Amygdala (tissue), 56 donors: Measurements from ENCODE around the gene SDF2L1.
"Not testable (repeated sequence)": the region's sequence is repeated elsewhere in the genome, so short reads cannot be mapped to it uniquely, and the experiment has no call there.

Experiments used
- DNase-seq, 56 donors: peaks; one replicate each; lab custom pipeline; 2025; lab: John Stamatoyannopoulos, UW

The SDF2L1 gene

GRCh38 chr22:21657360-21658032 is 15.4 kb downstream of the SDF2L1 start:
- peak in 20 of 56 donors; percentile 6 to 56 (median 22) for DNase-seq

- DNase-seq, result no peak
Measured at GRCh38 chr22:21659864-21660525, 17.9 kb downstream of the SDF2L1 start.

GRCh38 chr22:21660904-21661303 is 18.8 kb downstream of the SDF2L1 start:
- no peak for DNase-seq

DNA sequence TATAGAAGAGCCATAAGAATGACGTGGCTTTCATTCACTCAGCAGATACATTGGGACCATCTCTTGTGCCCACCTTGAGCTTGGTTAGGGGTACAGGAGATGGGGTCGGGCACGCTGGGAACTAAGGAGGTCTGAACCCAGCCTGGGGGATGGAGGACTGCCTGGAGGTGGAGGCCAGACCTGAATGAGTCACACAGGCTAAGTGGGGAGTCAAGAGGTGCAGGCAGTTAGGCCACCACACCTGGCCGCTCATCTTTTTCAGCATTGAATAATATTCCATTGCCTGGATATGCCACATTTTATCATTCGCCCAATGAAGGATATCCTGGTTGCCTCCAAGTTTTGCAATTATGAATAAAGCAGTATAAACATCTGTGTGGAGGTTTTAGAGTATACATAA is 19.9 kb downstream of the SDF2L1 start:
- no peak for DNase-seq

GRCh38 chr22:21663738-21664137 is 21.6 kb downstream of the SDF2L1 start:
- no peak for DNase-seq

DNA sequence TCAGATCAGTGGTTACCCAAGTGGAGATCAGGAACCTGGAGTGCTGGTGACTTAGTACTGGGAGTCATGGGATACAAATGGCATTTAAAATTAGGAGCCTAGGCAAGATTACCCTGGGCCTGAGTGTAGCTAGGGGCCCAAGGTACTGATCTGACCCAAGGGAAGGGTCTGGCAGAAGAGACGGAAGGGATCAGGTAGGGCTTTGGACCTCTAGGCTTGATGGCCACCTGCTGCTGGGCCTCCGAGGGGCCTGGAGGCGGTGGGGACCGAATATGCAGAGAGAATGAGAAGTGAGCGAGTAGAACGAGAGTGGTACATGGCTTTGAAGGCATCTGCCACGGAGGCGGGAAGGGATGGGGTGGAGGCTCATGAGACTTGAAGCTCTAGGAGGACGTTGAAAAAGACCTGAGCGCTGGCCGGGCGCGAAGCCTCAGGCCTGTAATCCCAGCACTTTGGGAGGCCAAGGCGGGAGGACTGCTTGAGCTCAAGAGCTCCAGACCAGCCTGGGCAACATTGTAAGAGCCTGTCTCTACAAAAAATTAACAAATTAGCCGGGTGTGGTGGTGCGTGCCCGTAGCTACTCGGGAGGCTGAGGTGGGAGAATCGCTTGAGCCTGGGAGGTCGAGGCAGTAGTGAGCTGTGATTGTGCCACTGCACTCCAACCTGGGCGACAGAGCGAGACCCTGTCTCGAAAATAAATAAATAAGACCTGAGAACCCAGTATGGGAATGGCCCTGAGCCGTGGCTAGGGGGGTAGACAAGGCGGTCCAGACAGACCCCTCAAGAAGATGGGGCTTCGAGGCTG is 23.1 kb downstream of the SDF2L1 start:
- peak in 1 of 56 donors; percentile 2 for DNase-seq

- no peak for DNase-seq
Measured at GRCh38 chr22:21666786-21667185, 24.7 kb downstream of the SDF2L1 start.

GRCh38 chr22:21669026-21669425 is 26.9 kb downstream of the SDF2L1 start:
- DNase-seq, result no peak

GRCh38 chr22:21672107-21672629 is 30.1 kb downstream of the SDF2L1 start:
- no peak for DNase-seq

DNA sequence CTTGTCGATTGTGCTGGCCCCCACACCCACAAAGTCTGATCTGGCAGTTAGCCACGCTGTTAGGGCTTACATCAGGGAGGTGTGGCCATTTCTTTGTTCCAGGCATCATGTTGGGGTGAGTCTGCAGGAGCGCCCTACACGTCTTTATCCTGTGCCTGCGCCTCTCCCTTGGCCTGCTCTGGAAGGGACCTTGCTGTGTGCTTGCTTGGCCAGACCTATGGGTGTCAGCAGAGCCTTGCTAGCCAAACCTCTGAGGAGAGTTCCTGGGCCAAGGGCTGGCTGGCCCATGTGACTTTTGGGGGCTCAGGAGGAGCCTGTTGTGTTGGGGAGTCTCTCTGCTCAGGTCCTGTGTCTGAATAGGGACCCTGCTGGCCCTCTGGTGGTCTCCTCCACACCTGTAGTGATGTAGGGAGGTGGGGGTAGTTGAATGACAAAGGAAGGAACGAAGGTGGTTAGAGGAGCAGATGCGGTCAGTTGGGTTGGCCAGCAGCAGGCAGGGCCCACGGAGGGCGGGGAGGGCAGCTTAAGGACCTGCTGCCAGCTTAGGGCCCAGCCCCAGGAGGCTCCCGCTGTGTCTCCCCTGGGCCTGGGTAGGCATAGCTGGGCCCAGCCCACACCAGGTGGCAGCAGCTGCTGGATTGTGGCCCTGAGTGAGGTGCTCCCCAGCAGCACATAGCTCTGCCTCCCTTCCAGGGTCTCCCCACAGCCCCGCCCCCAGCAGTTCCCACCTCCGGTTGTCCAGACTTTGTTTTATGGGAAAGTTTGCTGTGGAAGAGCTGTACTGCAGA is 31.6 kb downstream of the SDF2L1 start:
- no peak for DNase-seq

GRCh38 chr22:21674638-21675245 is 32.6 kb downstream of the SDF2L1 start:
- DNase-seq, result no peak

- DNase-seq, result no peak
Measured at GRCh38 chr22:21677606-21678443, 35.7 kb downstream of the SDF2L1 start.

DNA sequence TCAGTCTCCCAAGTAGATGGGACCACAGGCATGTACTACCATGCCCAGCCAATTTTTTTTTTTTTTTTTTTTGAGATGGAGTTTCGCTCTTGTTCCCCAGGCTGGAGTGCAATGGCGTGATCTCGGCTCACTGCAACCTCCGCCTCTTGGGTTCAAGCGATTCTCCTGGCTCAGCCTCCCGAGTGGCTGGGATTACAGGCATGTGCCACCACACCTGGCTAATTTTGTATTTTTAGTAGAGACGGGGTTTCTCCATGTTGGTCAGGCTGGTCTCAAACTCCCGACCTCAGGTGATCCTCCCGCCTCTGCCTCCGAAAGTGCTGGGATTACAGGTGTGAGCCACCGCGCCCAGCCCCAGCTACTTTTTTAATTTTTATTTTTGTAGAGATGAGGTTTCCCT is 36.7 kb downstream of the SDF2L1 start:
- not testable (repeated sequence) for DNase-seq

GRCh38 chr22:21679383-21679782 is 37.3 kb downstream of the SDF2L1 start:
- DNase-seq, result no peak

- no peak for DNase-seq
Measured at GRCh38 chr22:21680830-21681565, 38.9 kb downstream of the SDF2L1 start.

GRCh38 chr22:21681566-21682370 is 39.7 kb downstream of the SDF2L1 start:
- DNase-seq, result no peak

DNA sequence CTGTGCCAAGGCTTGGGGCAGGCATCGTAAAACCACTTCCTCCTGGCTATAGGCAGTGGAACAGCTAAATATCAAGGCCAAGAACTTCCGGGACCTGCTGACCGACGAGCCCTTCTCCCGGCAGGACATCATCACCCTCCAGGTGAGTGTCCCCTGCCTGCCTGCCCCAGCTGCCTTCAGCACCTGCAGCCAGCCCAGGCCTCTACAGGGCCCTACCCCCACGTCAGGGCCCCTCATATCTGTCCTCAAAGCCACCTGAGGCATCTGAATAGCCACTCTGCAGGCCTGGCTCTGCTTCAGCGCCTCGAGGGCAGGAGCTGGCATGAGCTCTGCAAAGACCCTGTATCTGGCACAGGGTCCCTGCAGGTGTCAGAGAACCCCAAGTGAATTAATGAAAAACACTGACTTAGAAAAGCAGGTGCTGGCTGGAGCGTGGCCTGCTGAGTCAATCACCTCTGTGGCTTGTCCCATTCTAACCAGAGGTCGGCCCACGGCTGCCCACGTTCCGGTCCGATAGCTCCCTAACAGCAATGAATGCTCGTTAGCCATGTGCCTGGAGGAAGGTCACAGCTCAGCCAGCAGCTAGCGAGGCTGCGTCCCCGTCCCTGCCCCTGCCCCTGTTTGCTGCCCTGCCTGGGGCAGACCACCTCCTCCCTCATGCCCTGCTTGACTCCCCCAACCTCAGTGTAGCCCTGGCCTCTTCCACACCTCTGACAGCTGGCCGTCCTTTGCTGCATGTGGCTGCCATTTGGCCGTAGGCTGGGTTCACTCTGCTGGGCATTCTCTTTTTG is 40.5 kb downstream of the SDF2L1 start:
- DNase-seq, result no peak
